ENCODE measurements around the gene HSD11B1L.

Gene HSD11B1L

DNA sequence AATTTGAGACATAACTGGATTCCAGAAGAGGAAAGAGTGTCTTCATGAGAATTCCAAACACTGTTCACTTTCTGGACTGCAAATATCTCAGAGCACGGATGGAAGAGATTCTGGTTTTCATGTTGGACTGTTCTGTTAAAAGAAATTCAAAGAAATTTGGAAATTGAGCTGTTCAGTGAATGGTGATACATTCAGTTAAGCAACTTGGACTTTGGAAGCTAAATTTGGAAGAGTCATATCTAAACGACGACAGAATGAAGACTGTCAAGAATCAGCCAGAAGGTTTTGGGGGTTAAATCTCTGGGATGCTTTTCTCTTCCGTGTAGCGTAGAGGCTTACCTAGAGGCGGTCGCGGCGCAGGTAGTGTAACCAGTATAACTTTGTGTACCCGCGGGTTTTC lies 32.4 kb upstream of the HSD11B1L start:
- Histone ChIP-seq H3K36me3 (ENCODE audit: control insufficient read depth in 2 of 2, insufficient read depth in 1 of 2, low read length in 2 of 2) (peaks cover 41 to 94% of the 10 kb centered on the region in 2 experiments), H3K4me3 (ENCODE audit: low read depth, low read length) (no peak overlapping the region), H3K27ac (ENCODE audit: extremely low read depth, low read depth, low read length) (no peak overlapping the region), H3K4me1 (ENCODE audit: control insufficient read depth, insufficient read depth, low read length) (no peaks in the 10 kb centered on the region), H3K9me3 (ENCODE audit: control insufficient read depth, insufficient read depth, low read depth, low read length) (no peaks in the 10 kb centered on the region)
- CTCF ChIA-PET = interaction anchor here (0.6 to 0.7 kb wide), 2 partner anchors 41 to 132 kb away, joined by 3 to 4 read pairs; no protein-coding TSS in a partner anchor
- TF ChIP-seq ZBTB8A (tag by site-specific recombination; IDR thresholded peaks at IDR 0.05) (no peak), ZNF341 (tag by site-specific recombination; IDR thresholded peaks at IDR 0.05; ENCODE audit: low read depth) (no peak), PRDM1 (tag by site-specific recombination; IDR thresholded peaks at IDR 0.05) (no peak), ZNF561 (tag by site-specific recombination; IDR thresholded peaks at IDR 0.05; ENCODE audit: borderline replicate concordance) (no peak), ZNF645 (tag by site-specific recombination; IDR thresholded peaks at IDR 0.05) (no peak), ZNF10 (tag by site-specific recombination; IDR thresholded peaks at IDR 0.05) (no peak), ZNF488 (tag by site-specific recombination; IDR thresholded peaks at IDR 0.05) (no peak), ZFP69B (tag by site-specific recombination; IDR thresholded peaks at IDR 0.05) (no peak), ZNF426 (tag by site-specific recombination; IDR thresholded peaks at IDR 0.05) (no peak), BCL11B (tag by site-specific recombination; IDR thresholded peaks at IDR 0.05; ENCODE audit: low read depth) (no peak), ZNF529 (tag by site-specific recombination; IDR thresholded peaks at IDR 0.05; ENCODE audit: insufficient replicate concordance) (no peak), KLF1 (tag by site-specific recombination; IDR thresholded peaks at IDR 0.05) (no peak), ZNF830 (tag by site-specific recombination; IDR thresholded peaks at IDR 0.05; ENCODE audit: low read depth) (no peak), OVOL3 (tag by site-specific recombination; IDR thresholded peaks at IDR 0.05) (no peak)
- TF ChIP-seq, protein P1, sequence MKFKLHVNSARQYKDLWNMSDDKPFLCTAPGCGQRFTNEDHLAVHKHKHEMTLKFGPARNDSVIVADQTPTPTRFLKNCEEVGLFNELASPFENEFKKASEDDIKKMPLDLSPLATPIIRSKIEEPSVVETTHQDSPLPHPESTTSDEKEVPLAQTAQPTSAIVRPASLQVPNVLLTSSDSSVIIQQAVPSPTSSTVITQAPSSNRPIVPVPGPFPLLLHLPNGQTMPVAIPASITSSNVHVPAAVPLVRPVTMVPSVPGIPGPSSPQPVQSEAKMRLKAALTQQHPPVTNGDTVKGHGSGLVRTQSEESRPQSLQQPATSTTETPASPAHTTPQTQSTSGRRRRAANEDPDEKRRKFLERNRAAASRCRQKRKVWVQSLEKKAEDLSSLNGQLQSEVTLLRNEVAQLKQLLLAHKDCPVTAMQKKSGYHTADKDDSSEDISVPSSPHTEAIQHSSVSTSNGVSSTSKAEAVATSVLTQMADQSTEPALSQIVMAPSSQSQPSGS (tag by site-specific recombination; IDR thresholded peaks at IDR 0.05; ENCODE audit: low read depth) = no peak
- POLR2A ChIA-PET = no interaction called here

DNA sequence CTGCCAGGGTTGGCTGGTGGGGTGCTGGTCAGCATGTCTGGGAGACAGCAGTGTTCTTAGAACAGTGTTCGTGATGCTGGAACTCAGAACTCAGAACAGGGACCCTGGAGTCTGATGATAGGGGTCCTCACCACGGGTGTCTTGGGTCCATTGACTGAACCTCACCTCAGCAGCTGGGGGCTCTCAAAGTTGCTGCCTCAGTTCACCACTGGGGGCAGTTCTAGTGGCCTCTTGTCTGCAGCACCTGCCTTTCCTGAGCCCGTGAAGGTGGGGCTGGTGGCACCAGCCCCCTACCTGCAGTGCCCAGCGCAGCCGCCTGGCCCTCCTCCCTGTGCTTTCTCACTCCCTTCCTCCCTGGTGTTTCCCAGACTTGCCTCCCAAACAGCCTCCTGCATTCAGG lies 29.5 kb upstream of the HSD11B1L start:
- Histone ChIP-seq H3K4me3 (ENCODE audit: low read depth, low read length) (no peak overlapping the region), H3K9me3 (ENCODE audit: control insufficient read depth, insufficient read depth, low read depth, low read length) (no peaks in the 10 kb centered on the region), H3K36me3 (ENCODE audit: control insufficient read depth in 2 of 2, insufficient read depth in 1 of 2, low read length in 2 of 2) (peaks cover 62 to 93% of the 10 kb centered on the region in 2 experiments), H3K27ac (ENCODE audit: extremely low read depth, low read depth, low read length) (no peak overlapping the region), H3K4me1 (ENCODE audit: control insufficient read depth, insufficient read depth, low read length) (no peaks in the 10 kb centered on the region)
- CTCF ChIA-PET = interaction anchor here (0.7 kb wide), 1 partner anchor 52 kb away, joined by 3 read pairs; no protein-coding TSS in a partner anchor
- TF ChIP-seq ZNF529 (tag by site-specific recombination; IDR thresholded peaks at IDR 0.05; ENCODE audit: insufficient replicate concordance) = no peak
- POLR2A ChIA-PET = no interaction called here

- Histone ChIP-seq H3K36me3 (ENCODE audit: control insufficient read depth in 2 of 2, insufficient read depth in 1 of 2, low read length in 2 of 2) (peaks cover 69 to 91% of the 10 kb centered on the region in 2 experiments), H3K4me3 (ENCODE audit: low read depth, low read length) (no peak overlapping the region), H3K9me3 (ENCODE audit: control insufficient read depth, insufficient read depth, low read depth, low read length) (no peaks in the 10 kb centered on the region), H3K27ac (ENCODE audit: extremely low read depth, low read depth, low read length) (no peak overlapping the region), H3K4me1 (ENCODE audit: control insufficient read depth, insufficient read depth, low read length) (no peaks in the 10 kb centered on the region)
- ChIA-PET CTCF (no interaction called here), POLR2A (no interaction called here)
- no peak for TF ChIP-seq ZNF560 (tag by site-specific recombination; IDR thresholded peaks at IDR 0.05; ENCODE audit: borderline replicate concordance)
- no peak for TF ChIP-seq MZF1 (tag by site-specific recombination; IDR thresholded peaks at IDR 0.05; ENCODE audit: borderline replicate concordance)
- no peak for TF ChIP-seq ZNF629 (tag by site-specific recombination; IDR thresholded peaks at IDR 0.05)
- no peak for TF ChIP-seq YY2 (tag by site-specific recombination; IDR thresholded peaks at IDR 0.05)
These were observed 28.6 kb upstream of the HSD11B1L start for GRCh38 chr19:5652261-5652660.
